Neural cell (in vitro differentiated cells): ENCODE results near the gene CFAP221.

Experiments
- EZH2 ChIP-seq: fragments of 200-600, 300-800 bp; shearing (Covaris generic), sonication (generic); IDR thresholded peaks from 2 replicates; pipeline ENCODE4 v1.6.1; 2014; ENCODE audit warnings: antibody characterized with exemption, low read length, borderline replicate concordance, mild to moderate bottlenecking; ENCODE audit not compliant: insufficient read depth, poor library complexity, severe bottlenecking
- POLR2AphosphoS5 ChIP-seq: IDR thresholded peaks from 2 replicates; pipeline ENCODE4 v1.6.1; 2012
- TF ChIP-seq, protein P1 (sequence below): fragments of 450-650 bp; IDR thresholded peaks from 2 replicates; pipeline ENCODE4 v1.5.1; 2014; ENCODE audit warnings: antibody characterized with exemption, mild to moderate bottlenecking, moderate library complexity; ENCODE audit not compliant: poor library complexity, severe bottlenecking
- TF ChIP-seq, protein P2 (sequence below): IDR thresholded peaks from 2 replicates; pipeline ENCODE4 v1.6.1; 2012; ENCODE audit warnings: borderline replicate concordance

DNA sequence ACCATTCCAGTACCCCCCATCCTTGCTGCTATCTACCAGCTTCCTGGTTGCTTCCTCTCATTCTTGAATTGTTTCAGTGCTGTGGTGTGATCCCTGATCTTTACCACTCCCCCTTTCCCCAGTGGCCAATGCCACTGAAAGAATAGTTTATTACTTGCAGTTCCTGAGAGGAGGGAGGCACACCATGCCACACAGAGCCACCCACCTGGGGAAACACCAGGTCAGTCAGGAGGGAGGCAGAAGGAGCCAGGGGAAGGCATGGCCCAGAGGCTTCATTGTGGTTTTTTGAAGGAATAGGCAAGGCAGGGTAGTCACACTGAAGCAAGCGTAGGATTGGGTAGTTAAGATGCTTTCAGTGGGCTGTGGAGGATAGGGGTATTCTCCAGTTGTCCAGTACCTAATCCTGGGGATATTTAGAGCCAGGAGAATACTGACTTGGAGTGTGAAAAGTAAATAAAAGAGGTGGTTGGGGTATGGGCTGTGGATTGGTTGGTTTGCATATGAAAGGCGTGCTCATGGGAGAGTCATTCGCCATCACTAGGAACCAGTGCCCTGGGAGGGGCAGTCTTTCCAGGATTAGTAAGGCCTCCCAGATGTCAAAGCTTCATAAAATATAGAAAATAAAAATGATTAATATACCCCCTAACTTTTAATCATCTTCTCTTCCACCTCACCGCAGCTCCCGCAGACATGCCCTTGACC lies 128.1 kb downstream of the CFAP221 start:
- TF ChIP-seq EZH2 (no peak), POLR2AphosphoS5 (no peak)
- TF ChIP-seq, protein P1, sequence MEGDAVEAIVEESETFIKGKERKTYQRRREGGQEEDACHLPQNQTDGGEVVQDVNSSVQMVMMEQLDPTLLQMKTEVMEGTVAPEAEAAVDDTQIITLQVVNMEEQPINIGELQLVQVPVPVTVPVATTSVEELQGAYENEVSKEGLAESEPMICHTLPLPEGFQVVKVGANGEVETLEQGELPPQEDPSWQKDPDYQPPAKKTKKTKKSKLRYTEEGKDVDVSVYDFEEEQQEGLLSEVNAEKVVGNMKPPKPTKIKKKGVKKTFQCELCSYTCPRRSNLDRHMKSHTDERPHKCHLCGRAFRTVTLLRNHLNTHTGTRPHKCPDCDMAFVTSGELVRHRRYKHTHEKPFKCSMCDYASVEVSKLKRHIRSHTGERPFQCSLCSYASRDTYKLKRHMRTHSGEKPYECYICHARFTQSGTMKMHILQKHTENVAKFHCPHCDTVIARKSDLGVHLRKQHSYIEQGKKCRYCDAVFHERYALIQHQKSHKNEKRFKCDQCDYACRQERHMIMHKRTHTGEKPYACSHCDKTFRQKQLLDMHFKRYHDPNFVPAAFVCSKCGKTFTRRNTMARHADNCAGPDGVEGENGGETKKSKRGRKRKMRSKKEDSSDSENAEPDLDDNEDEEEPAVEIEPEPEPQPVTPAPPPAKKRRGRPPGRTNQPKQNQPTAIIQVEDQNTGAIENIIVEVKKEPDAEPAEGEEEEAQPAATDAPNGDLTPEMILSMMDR, result no peak
- TF ChIP-seq, protein P2, sequence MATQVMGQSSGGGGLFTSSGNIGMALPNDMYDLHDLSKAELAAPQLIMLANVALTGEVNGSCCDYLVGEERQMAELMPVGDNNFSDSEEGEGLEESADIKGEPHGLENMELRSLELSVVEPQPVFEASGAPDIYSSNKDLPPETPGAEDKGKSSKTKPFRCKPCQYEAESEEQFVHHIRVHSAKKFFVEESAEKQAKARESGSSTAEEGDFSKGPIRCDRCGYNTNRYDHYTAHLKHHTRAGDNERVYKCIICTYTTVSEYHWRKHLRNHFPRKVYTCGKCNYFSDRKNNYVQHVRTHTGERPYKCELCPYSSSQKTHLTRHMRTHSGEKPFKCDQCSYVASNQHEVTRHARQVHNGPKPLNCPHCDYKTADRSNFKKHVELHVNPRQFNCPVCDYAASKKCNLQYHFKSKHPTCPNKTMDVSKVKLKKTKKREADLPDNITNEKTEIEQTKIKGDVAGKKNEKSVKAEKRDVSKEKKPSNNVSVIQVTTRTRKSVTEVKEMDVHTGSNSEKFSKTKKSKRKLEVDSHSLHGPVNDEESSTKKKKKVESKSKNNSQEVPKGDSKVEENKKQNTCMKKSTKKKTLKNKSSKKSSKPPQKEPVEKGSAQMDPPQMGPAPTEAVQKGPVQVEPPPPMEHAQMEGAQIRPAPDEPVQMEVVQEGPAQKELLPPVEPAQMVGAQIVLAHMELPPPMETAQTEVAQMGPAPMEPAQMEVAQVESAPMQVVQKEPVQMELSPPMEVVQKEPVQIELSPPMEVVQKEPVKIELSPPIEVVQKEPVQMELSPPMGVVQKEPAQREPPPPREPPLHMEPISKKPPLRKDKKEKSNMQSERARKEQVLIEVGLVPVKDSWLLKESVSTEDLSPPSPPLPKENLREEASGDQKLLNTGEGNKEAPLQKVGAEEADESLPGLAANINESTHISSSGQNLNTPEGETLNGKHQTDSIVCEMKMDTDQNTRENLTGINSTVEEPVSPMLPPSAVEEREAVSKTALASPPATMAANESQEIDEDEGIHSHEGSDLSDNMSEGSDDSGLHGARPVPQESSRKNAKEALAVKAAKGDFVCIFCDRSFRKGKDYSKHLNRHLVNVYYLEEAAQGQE, result no peak
